ENCODE measurements around the gene RC3H2.

The RC3H2 gene

GRCh38 chr9:122904823-122905710 lies at the start of gene RC3H2:
Gene RC3H2 (minus strand): TSS chr9:122905359. CDS start chr9:122897509, 7,850 bp downstream.
- DNase-seq (ENCODE audit: low read depth, low spot score): peak; percentile 100

GRCh38 chr9:122954253-122954691 lies 49.1 kb upstream of the RC3H2 start:
- DNase-seq (ENCODE audit: low read depth, low spot score): no peak

- no peak for DNase-seq (ENCODE audit: low read depth, low spot score)
Observed at GRCh38 chr9:122951056-122951455, 45.9 kb upstream of the RC3H2 start.

GRCh38 chr9:122950263-122950662 lies 45.1 kb upstream of the RC3H2 start:
- no peak for DNase-seq (ENCODE audit: low read depth, low spot score)

- no peak for DNase-seq (ENCODE audit: low read depth, low spot score)
Observed at GRCh38 chr9:122949696-122950095, 44.5 kb upstream of the RC3H2 start.

- DNase-seq (ENCODE audit: low read depth, low spot score): no peak
Observed at GRCh38 chr9:122948313-122948712, 43.2 kb upstream of the RC3H2 start.

- no peak for DNase-seq (ENCODE audit: low read depth, low spot score)
Observed at GRCh38 chr9:122946461-122947005, 41.4 kb upstream of the RC3H2 start.

GRCh38 chr9:122944960-122945888 lies 40.1 kb upstream of the RC3H2 start:
- DNase-seq (ENCODE audit: low read depth, low spot score): no peak

- DNase-seq (ENCODE audit: low read depth, low spot score): no peak
Observed at GRCh38 chr9:122941582-122942234, 36.5 kb upstream of the RC3H2 start.

- peak; percentile 96 for DNase-seq (ENCODE audit: low read depth, low spot score)
Observed at GRCh38 chr9:122940749-122941581, 35.8 kb upstream of the RC3H2 start, which contains the start of gene RABGAP1. Gene RABGAP1 (plus strand): TSS chr9:122941020. CDS start chr9:122957060, 16,040 bp downstream.

GRCh38 chr9:122940454-122940748 lies 35.2 kb upstream of the RC3H2 start:
- no peak for DNase-seq (ENCODE audit: low read depth, low spot score)

GRCh38 chr9:122939601-122940000 lies 34.4 kb upstream of the RC3H2 start:
- DNase-seq (ENCODE audit: low read depth, low spot score): no peak

- no peak for DNase-seq (ENCODE audit: low read depth, low spot score)
Observed at GRCh38 chr9:122936883-122937282, 31.7 kb upstream of the RC3H2 start.

- no peak for DNase-seq (ENCODE audit: low read depth, low spot score)
Observed at GRCh38 chr9:122936464-122936863, 31.3 kb upstream of the RC3H2 start.

- DNase-seq (ENCODE audit: low read depth, low spot score): peak; percentile 79
Observed at GRCh38 chr9:122931226-122932121, 26.3 kb upstream of the RC3H2 start, which contains the start of gene ZBTB26. Gene ZBTB26 (minus strand): TSS chr9:122931512. CDS start chr9:122919934, 11,578 bp downstream.

- DNase-seq (ENCODE audit: low read depth, low spot score): no peak
Observed at GRCh38 chr9:122930541-122931225, 25.5 kb upstream of the RC3H2 start.

GRCh38 chr9:122929796-122930354 lies 24.7 kb upstream of the RC3H2 start:
- DNase-seq (ENCODE audit: low read depth, low spot score): no peak

- DNase-seq (ENCODE audit: low read depth, low spot score): no peak
Observed at GRCh38 chr9:122923947-122924346, 18.8 kb upstream of the RC3H2 start.

GRCh38 chr9:122922713-122923112 lies 17.6 kb upstream of the RC3H2 start:
- no peak for DNase-seq (ENCODE audit: low read depth, low spot score)
